H1 (cell line): ENCODE measurements around the gene KRT75. TPM values are rescaled to one million over a fixed set of nuclear protein-coding genes. Genes with fewer than 3 reads are reported as not detected.

ENCODE experiments used
- CTCF ChIA-PET: fragments of 300-600 bp; sonication (Branson Sonifier 250); formaldehyde crosslinking; loops from one replicate; lab custom pipeline; 2021; ENCODE audit not compliant: partially characterized antibody; lab: Charles Lee
- POLR2A ChIA-PET: fragments of 300-600 bp; sonication (Branson Sonifier 250); formaldehyde crosslinking; loops from one replicate; lab custom pipeline; 2021; ENCODE audit warnings: inconsistent platforms; ENCODE audit not compliant: partially characterized antibody; lab: Charles Lee
- DNase-seq, 2 experiments: peaks; one replicate each; pipeline versions ENCODE4 v3.0.0 to v3.0.0-alpha.2; 2010 to 2022; ENCODE audit warnings: low spot score in 2 of 2, low read depth in 1 of 2, mixed read lengths in 1 of 2
- FAIRE-seq: peaks from 2 replicates; lab custom pipeline; 2011; peaks lifted over from hg19 to GRCh38; lab: Jason Lieb, UNC
- H2AFZ ChIP-seq: 2 replicates; pipeline ENCODE4 v1.8.1; 2012; ENCODE audit warnings: low read length, inconsistent platforms
- H2AK5ac ChIP-seq: 2 replicates; pipeline ENCODE4 v1.6.1; 2013; ENCODE audit warnings: low read depth, low read length
- H2BK120ac ChIP-seq: replicated peaks from 2 replicates; pipeline ENCODE3; 2013; ENCODE audit warnings: low read depth, low read length, inconsistent platforms
- H2BK12ac ChIP-seq: 2 replicates; pipeline ENCODE4 v1.6.1; 2013; ENCODE audit warnings: low read depth, low read length
- H2BK15ac ChIP-seq: 2 replicates; pipeline ENCODE4 v1.6.1; 2013; ENCODE audit warnings: low read length
- H2BK20ac ChIP-seq: 2 replicates; pipeline ENCODE4 v1.6.1; 2013; ENCODE audit warnings: low read length
- H2BK5ac ChIP-seq: 2 replicates; pipeline ENCODE4 v1.6.1; 2013; ENCODE audit warnings: low read depth, low read length
- H3K14ac ChIP-seq: 2 replicates; pipeline ENCODE4 v1.6.1; 2013; ENCODE audit warnings: inconsistent platforms; ENCODE audit not compliant: insufficient read length
- H3K18ac ChIP-seq: 2 replicates; pipeline ENCODE4 v1.6.1; 2013; ENCODE audit warnings: low read length; ENCODE audit errors: extremely low read depth
- H3K23ac ChIP-seq: 2 replicates; pipeline ENCODE4 v1.6.1; 2013; ENCODE audit warnings: inconsistent platforms; ENCODE audit not compliant: insufficient read length
- H3K23me2 ChIP-seq: 2 replicates; pipeline ENCODE4 v1.6.1; 2013; ENCODE audit warnings: low read depth, low read length
- H3K27ac ChIP-seq: 2 replicates; pipeline ENCODE4 v1.6.1; 2011; ENCODE audit warnings: low read depth, low read length, inconsistent platforms
- H3K27me3 ChIP-seq, 4 experiments: replicated peaks in 1 of 4; 1 replicate in 1 of 4; 2 replicates in 3 of 4; pipeline versions ENCODE4 v1.6.1 to v1.8.1; 2011 to 2013; ENCODE audit warnings: low read length in 3 of 4, mild to moderate bottlenecking in 3 of 4, inconsistent platforms in 2 of 4, mixed read lengths in 2 of 4, moderate library complexity in 1 of 4; ENCODE audit not compliant: control insufficient read depth in 3 of 4, insufficient read depth in 3 of 4; ENCODE audit errors: extremely low read depth in 1 of 4
- H3K36me3 ChIP-seq, 4 experiments: 2 replicates each; pipeline versions ENCODE4 v1.6.1 to v1.8.1; 2011 to 2013; ENCODE audit warnings: mild to moderate bottlenecking in 4 of 4, low read length in 3 of 4, moderate library complexity in 2 of 4, control low read depth in 1 of 4, inconsistent platforms in 1 of 4; ENCODE audit not compliant: insufficient read depth in 4 of 4, control insufficient read depth in 2 of 4
- H3K4ac ChIP-seq: replicated peaks from 2 replicates; pipeline ENCODE3; 2013; ENCODE audit warnings: low read length, low read depth, mixed read lengths, inconsistent platforms; ENCODE audit not compliant: insufficient read length
- H3K4me1 ChIP-seq, 4 experiments: replicated peaks in 1 of 4; 1 replicate in 1 of 4; 2 replicates in 3 of 4; pipeline versions ENCODE4 v1.6.1 to v1.8.1; 2011 to 2013; ENCODE audit warnings: low read length in 3 of 4, inconsistent platforms in 2 of 4, mixed read lengths in 1 of 4; ENCODE audit not compliant: insufficient read depth in 4 of 4, control insufficient read depth in 3 of 4
- H3K4me2 ChIP-seq, 2 experiments: 2 replicates each; pipeline versions ENCODE4 v1.6.1 to v1.8.1; 2011 to 2013; ENCODE audit warnings: low read depth in 2 of 2, low read length in 2 of 2, control low read depth in 1 of 2, inconsistent platforms in 1 of 2, mild to moderate bottlenecking in 1 of 2; ENCODE audit not compliant: insufficient read depth in 1 of 2
- H3K4me3 ChIP-seq, 4 experiments: fragments of 200-600, 300-600 bp in 1 of 4; sonication (generic), shearing (Covaris generic), sonication (Bioruptor Twin) in 1 of 4; 2 replicates each; pipeline versions ENCODE4 v1.5.1 to v1.8.1; 2011 to 2016; ENCODE audit warnings: low read length in 4 of 4, low read depth in 3 of 4, control low read depth in 2 of 4, inconsistent platforms in 2 of 4, mild to moderate bottlenecking in 2 of 4, mixed read lengths in 1 of 4, moderate library complexity in 1 of 4; ENCODE audit not compliant: insufficient read depth in 2 of 4; ENCODE audit errors: extremely low read depth in 1 of 4
- H3K56ac ChIP-seq: replicated peaks from 2 replicates; pipeline ENCODE3; 2013; ENCODE audit warnings: low read depth, mild to moderate bottlenecking, mixed read lengths, low read length, inconsistent platforms; ENCODE audit not compliant: insufficient read length
- H3K79me1 ChIP-seq: 2 replicates; pipeline ENCODE4 v1.6.1; 2013; ENCODE audit warnings: low read depth, low read length, control low read depth
- H3K79me2 ChIP-seq, 2 experiments: 2 replicates each; pipeline versions ENCODE4 v1.6.1 to v1.8.1; 2012 to 2013; ENCODE audit warnings: low read length in 2 of 2, mild to moderate bottlenecking in 2 of 2, inconsistent platforms in 1 of 2; ENCODE audit not compliant: insufficient read depth in 2 of 2, control insufficient read depth in 1 of 2
- H3K9ac ChIP-seq, 4 experiments: replicated peaks in 1 of 4; 1 replicate in 1 of 4; 2 replicates in 3 of 4; pipeline versions ENCODE4 v1.6.1 to v1.8.1; 2011 to 2013; ENCODE audit warnings: low read depth in 3 of 4, low read length in 3 of 4, control low read depth in 2 of 4, mild to moderate bottlenecking in 2 of 4, moderate library complexity in 2 of 4, inconsistent platforms in 1 of 4; ENCODE audit errors: extremely low read depth in 1 of 4
- H3K9me3 ChIP-seq, 2 experiments: 2 replicates each; pipeline versions ENCODE4 v1.6.1 to v1.8.1; 2012 to 2013; ENCODE audit warnings: mild to moderate bottlenecking in 2 of 2, moderate library complexity in 2 of 2, control low read depth in 1 of 2, inconsistent platforms in 1 of 2, low read depth in 1 of 2, low read length in 1 of 2, mixed read lengths in 1 of 2; ENCODE audit not compliant: insufficient read depth in 2 of 2
- H4K20me1 ChIP-seq, 2 experiments: replicated peaks in 1 of 2; 2 replicates each; pipeline versions ENCODE3 to v1.8.1; 2011 to 2013; ENCODE audit warnings: inconsistent platforms in 2 of 2, low read length in 2 of 2, mild to moderate bottlenecking in 1 of 2; ENCODE audit not compliant: insufficient read depth in 2 of 2, control insufficient read depth in 1 of 2
- H4K5ac ChIP-seq: 2 replicates; pipeline ENCODE4 v1.6.1; 2013; ENCODE audit warnings: low read length, low read depth, mixed read lengths, inconsistent platforms; ENCODE audit not compliant: insufficient read length
- H4K8ac ChIP-seq: 2 replicates; pipeline ENCODE4 v1.8.0; 2013; ENCODE audit warnings: mild to moderate bottlenecking, moderate library complexity, low read length, inconsistent platforms; ENCODE audit not compliant: insufficient read depth; ENCODE audit errors: extremely low read depth
- H4K91ac ChIP-seq: replicated peaks from 2 replicates; pipeline ENCODE3; 2013; ENCODE audit warnings: low read length, mixed read lengths, inconsistent platforms; ENCODE audit not compliant: insufficient read length
- NANOG ChIP-seq: IDR thresholded peaks from 2 replicates; pipeline ENCODE4 v1.6.1; 2011; ENCODE audit warnings: low read length, low read depth, mild to moderate bottlenecking, inconsistent platforms; ENCODE audit not compliant: insufficient read depth, poor library complexity, severe bottlenecking
- SAP30 ChIP-seq: fragments of 300-600 bp; sonication (generic); IDR thresholded peaks from 2 replicates; pipeline ENCODE4 v1.7.1; 2012; ENCODE audit warnings: low read length, moderate library complexity, mild to moderate bottlenecking, inconsistent platforms; ENCODE audit not compliant: insufficient read depth, insufficient replicate concordance
- ZNF274 ChIP-seq: IDR thresholded peaks from 2 replicates; pipeline ENCODE4 v1.7.0; 2012; ENCODE audit warnings: low read length, borderline replicate concordance; ENCODE audit errors: extremely low read depth
- WGBS, 2 experiments: shearing (Covaris generic) in 1 of 2; methylation state at CpG; one replicate each; pipeline versions ENCODE4 v1.1.6 to v1.1.7; 2013 to 2015; ENCODE audit warnings: low lambda C conversion rate in 2 of 2, mixed read lengths in 2 of 2, inconsistent platforms in 1 of 2, low coverage in 1 of 2, missing lambda C conversion rate in 1 of 2; ENCODE audit not compliant: insufficient replicate concordance in 2 of 2, insufficient coverage in 1 of 2, insufficient read length in 1 of 2; ENCODE audit errors: extremely low coverage in 1 of 2, missing lambda C conversion rate in 1 of 2; 5-methylcytosine and 5-hydroxymethylcytosine counted together
- polyA plus RNA-seq, 7 experiments: library from polyadenylated mRNA; depleted of rRNA in 3 of 7; stranded (reverse) in 5 of 7; unstranded in 2 of 7; fragments of >200 nt in 5 of 7; fragments of 200-250 nt in 2 of 7; gene quantifications; 1 replicate in 5 of 7; 2 replicates in 1 of 7; 4 replicates in 1 of 7; pipeline versions ENCODE4 v1.2.1 to v1.2.3, GENCODE V29; 2011 to 2013; ENCODE audit warnings: missing spikeins in 2 of 7, mixed read lengths in 2 of 7
- total RNA-seq: library from RNA; stranded (reverse); fragmentation: NEBNext Ultra II Directional; extraction: Animal tissue kit (Norgen Biotek cat#: 25700); gene quantifications from 2 replicates; pipeline ENCODE4 v1.2.1, GENCODE V29; 2021
- TF ChIP-seq, protein P1 (sequence below): IDR thresholded peaks from 2 replicates; pipeline ENCODE4 v1.6.1; 2012; ENCODE audit warnings: inconsistent platforms
- TF ChIP-seq, protein P2 (sequence below): IDR thresholded peaks from 2 replicates; pipeline ENCODE4 v1.6.1; 2011; ENCODE audit warnings: low read length, improper control_type of control experiment

Gene KRT75
- total and polyA plus RNA-seq, 2 of the 8 experiments (the other 6 are each of a cell fraction or from before 2014, with no cell fraction given), result not detected

DNA sequence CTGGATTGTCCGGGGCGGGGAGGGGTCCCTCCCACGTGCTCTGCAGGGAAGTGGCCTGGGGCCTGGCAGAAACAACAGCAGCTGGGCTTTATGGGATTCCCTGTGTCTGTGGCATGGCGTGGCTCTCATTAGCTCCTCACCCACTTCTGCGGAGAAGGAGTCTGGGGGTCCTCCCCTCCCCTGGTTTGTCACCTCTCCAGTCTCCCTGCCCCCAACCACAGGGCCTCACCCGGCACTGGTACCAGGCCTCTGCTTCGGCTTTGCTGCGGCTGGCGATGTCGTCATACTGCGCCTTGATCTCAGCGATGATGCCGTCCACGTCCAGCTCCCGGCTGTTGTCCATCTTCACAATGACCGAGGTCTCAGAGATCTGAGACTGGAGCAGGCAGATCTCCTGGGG, 34.4 kb downstream of the KRT75 start:
- no peak overlapping the region for H4K91ac ChIP-seq
- H2BK20ac ChIP-seq, result no peak overlapping the region
- no peaks in the 10 kb centered on the region for H3K9me3 ChIP-seq
- H3K27ac ChIP-seq, result no peak overlapping the region
- H3K23me2 ChIP-seq, result peaks cover 3% of the 10 kb centered on the region; the same call in 1 of the 2 replicates
- ChIA-PET CTCF (interaction anchor here (0.9 to 11.3 kb wide), 11 partner anchors 9 to 479 kb away, joined by 3 to 112 read pairs (median 3); partner anchors contain the start of genes KRT71 and KRT85), POLR2A (no interaction called here)
- H3K4ac ChIP-seq, result no peak overlapping the region
- no peaks in the 10 kb centered on the region for H3K36me3 ChIP-seq
- H3K18ac ChIP-seq, result no peak overlapping the region
- H3K4me1 ChIP-seq, result peaks cover 0 to 5% (median under 1%) of the 10 kb centered on the region in 4 experiments; a peak in 2 of 7 replicates
- H2BK120ac ChIP-seq, result no peak overlapping the region
- no peak overlapping the region for H2AK5ac ChIP-seq
- no peaks in the 10 kb centered on the region for H3K79me2 ChIP-seq
- H3K27me3 ChIP-seq, result peaks cover 0 to 4% (median 0%) of the 10 kb centered on the region in 4 experiments; a peak in 2 of 7 replicates
- H3K14ac ChIP-seq, result no peak overlapping the region
- H3K4me3 ChIP-seq, result no peak overlapping the region
- no peaks in the 10 kb centered on the region for H4K20me1 ChIP-seq
- no peak overlapping the region for H2BK15ac ChIP-seq
- H2AFZ ChIP-seq, result no peak overlapping the region
- 89% methylated on average over 16 of the region's 16 CpGs; no CpG with 5 or more reads in 1 of the 2 experiments for WGBS, 2 experiments
- H4K8ac ChIP-seq, result no peak overlapping the region
- no peak overlapping the region for H4K5ac ChIP-seq
- H3K9ac ChIP-seq, result no peak overlapping the region
- no peak overlapping the region for H3K56ac ChIP-seq
- H3K79me1 ChIP-seq, result no peaks in the 10 kb centered on the region
- H3K23ac ChIP-seq, result no peak overlapping the region
- FAIRE-seq, result no peak
- no peak overlapping the region for H2BK5ac ChIP-seq
- DNase-seq, result no peak
- no peak overlapping the region for H2BK12ac ChIP-seq
- no peak overlapping the region for H3K4me2 ChIP-seq
- no peak for TF ChIP-seq SAP30
- no peak for TF ChIP-seq NANOG
- no peak for TF ChIP-seq ZNF274
- TF ChIP-seq, protein P1, sequence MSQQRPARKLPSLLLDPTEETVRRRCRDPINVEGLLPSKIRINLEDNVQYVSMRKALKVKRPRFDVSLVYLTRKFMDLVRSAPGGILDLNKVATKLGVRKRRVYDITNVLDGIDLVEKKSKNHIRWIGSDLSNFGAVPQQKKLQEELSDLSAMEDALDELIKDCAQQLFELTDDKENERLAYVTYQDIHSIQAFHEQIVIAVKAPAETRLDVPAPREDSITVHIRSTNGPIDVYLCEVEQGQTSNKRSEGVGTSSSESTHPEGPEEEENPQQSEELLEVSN, result no peak
- TF ChIP-seq, protein P2, sequence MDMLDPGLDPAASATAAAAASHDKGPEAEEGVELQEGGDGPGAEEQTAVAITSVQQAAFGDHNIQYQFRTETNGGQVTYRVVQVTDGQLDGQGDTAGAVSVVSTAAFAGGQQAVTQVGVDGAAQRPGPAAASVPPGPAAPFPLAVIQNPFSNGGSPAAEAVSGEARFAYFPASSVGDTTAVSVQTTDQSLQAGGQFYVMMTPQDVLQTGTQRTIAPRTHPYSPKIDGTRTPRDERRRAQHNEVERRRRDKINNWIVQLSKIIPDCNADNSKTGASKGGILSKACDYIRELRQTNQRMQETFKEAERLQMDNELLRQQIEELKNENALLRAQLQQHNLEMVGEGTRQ, result no peak
